ENCODE data around the gene CACNA2D3. TPM values are rescaled to one million over a fixed set of nuclear protein-coding genes. Genes with fewer than 3 reads are reported as not detected.

The CACNA2D3 gene
- total RNA-seq, 4 donors from 2014 or later: 0.83 to 5.0 (median 2.5) TPM

GRCh38 chr3:54182242-54182641, 59.9 kb downstream of the CACNA2D3 start:
- no peaks in the 10 kb centered on the region for H3K9me3 ChIP-seq
- no peak for TF ChIP-seq POLR2A (IDR thresholded peaks at IDR 0.05)
- TF ChIP-seq, protein P1, sequence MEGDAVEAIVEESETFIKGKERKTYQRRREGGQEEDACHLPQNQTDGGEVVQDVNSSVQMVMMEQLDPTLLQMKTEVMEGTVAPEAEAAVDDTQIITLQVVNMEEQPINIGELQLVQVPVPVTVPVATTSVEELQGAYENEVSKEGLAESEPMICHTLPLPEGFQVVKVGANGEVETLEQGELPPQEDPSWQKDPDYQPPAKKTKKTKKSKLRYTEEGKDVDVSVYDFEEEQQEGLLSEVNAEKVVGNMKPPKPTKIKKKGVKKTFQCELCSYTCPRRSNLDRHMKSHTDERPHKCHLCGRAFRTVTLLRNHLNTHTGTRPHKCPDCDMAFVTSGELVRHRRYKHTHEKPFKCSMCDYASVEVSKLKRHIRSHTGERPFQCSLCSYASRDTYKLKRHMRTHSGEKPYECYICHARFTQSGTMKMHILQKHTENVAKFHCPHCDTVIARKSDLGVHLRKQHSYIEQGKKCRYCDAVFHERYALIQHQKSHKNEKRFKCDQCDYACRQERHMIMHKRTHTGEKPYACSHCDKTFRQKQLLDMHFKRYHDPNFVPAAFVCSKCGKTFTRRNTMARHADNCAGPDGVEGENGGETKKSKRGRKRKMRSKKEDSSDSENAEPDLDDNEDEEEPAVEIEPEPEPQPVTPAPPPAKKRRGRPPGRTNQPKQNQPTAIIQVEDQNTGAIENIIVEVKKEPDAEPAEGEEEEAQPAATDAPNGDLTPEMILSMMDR (IDR thresholded peaks at IDR 0.05): no peak
- no peak overlapping the region for H3K4me3 ChIP-seq
- intact Hi-C loops (cut with DNase I; ENCODE audit: low total_unique reads): no loop called here
- no peaks in the 10 kb centered on the region for H3K36me3 ChIP-seq
- DNase-seq: no peak
- no peaks in the 10 kb centered on the region for H3K4me1 ChIP-seq
- no peak overlapping the region for H3K27ac ChIP-seq
- H3K27me3 ChIP-seq: no peaks in the 10 kb centered on the region

DNA sequence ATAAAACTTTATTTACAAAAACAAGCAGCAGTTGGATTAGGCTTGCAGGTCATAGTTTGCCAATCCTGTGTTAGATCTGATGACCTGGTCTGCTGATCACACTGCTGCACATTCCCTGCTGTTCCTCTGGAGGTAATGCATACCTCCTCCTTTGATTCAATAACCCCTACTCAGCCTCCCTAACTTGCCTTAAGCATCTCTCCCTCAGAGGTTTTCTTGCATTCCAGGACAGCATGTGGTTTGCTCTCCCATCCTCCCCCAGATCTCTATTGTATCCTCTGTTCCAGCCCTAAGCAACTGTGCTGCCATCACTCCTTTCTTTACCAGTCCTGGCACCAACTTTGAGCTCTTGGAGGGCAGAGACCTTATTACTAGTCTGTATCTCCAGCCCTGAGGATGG, 63.4 kb downstream of the CACNA2D3 start:
- Histone ChIP-seq H3K4me3 (no peak overlapping the region), H3K27ac (no peak overlapping the region), H3K9me3 (no peaks in the 10 kb centered on the region), H3K4me1 (no peaks in the 10 kb centered on the region), H3K27me3 (no peaks in the 10 kb centered on the region), H3K36me3 (no peaks in the 10 kb centered on the region)
- no peak for TF ChIP-seq POLR2A (IDR thresholded peaks at IDR 0.05)
- TF ChIP-seq, protein P1 (IDR thresholded peaks at IDR 0.05): no peak
- intact Hi-C loops (cut with DNase I; ENCODE audit: low total_unique reads): no loop called here
- DNase-seq: no peak

DNA sequence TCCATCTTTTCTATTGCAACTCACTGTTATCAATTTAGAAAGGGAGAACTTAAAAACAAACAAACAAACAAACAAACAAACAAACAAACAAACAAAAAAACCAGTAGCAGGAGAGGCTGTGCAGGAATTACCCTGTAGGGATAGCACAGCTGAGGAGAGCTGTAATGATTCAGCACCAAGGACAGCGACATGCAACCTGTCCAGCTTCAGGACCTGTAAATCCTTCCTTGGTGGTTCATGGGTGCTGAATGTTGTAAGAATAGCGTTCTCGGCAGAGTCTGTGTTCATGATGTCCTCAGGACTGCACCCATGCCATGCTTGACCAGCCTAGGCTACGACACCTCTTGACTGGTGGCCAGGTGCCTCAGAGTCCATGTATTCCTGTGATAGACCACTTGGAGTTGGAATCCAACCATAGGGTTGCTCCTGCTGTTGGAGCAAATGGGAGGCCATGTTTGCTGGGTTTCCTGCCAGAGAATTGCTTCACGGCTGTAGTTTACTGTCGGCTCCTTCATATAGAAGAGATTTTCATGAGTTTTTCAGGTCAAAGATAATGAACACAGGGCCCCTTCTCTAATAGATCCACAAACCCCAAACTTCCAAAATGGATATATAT, 65.9 kb downstream of the CACNA2D3 start:
- no peak for TF ChIP-seq POLR2A (IDR thresholded peaks at IDR 0.05)
- TF ChIP-seq, protein P1 (IDR thresholded peaks at IDR 0.05): no peak
- Histone ChIP-seq H3K9me3 (no peaks in the 10 kb centered on the region), H3K27ac (no peak overlapping the region), H3K36me3 (no peaks in the 10 kb centered on the region), H3K4me1 (no peaks in the 10 kb centered on the region), H3K4me3 (no peak overlapping the region), H3K27me3 (no peaks in the 10 kb centered on the region)
- intact Hi-C loops (cut with DNase I; ENCODE audit: low total_unique reads): no loop called here
- no peak for DNase-seq

DNA sequence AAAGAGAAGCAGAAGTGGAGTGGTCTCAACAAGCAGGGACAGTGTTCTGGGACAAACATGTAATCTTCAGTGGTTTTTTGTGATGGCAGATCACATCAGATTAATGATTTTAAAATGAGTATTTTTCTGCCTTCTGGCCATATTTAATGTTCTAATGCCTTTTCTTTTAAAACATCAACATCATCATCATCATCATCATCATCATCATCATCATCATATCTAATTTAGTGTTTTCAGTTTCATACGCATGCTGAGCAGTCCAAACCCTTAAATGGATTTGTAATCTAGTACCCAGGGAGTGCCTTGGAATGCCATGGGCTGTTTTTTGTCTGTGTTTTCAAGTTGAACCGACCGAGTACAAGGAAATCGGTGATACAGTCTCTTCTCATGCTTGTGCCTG, 68.9 kb downstream of the CACNA2D3 start:
- no peaks in the 10 kb centered on the region for H3K4me1 ChIP-seq
- H3K27ac ChIP-seq: no peak overlapping the region
- no peak for TF ChIP-seq POLR2A (IDR thresholded peaks at IDR 0.05)
- TF ChIP-seq, protein P1 (IDR thresholded peaks at IDR 0.05): no peak
- H3K36me3 ChIP-seq: no peaks in the 10 kb centered on the region
- H3K27me3 ChIP-seq: no peaks in the 10 kb centered on the region
- H3K4me3 ChIP-seq: no peak overlapping the region
- DNase-seq: no peak
- intact Hi-C loops (cut with DNase I; ENCODE audit: low total_unique reads): no loop called here
- no peaks in the 10 kb centered on the region for H3K9me3 ChIP-seq

DNA sequence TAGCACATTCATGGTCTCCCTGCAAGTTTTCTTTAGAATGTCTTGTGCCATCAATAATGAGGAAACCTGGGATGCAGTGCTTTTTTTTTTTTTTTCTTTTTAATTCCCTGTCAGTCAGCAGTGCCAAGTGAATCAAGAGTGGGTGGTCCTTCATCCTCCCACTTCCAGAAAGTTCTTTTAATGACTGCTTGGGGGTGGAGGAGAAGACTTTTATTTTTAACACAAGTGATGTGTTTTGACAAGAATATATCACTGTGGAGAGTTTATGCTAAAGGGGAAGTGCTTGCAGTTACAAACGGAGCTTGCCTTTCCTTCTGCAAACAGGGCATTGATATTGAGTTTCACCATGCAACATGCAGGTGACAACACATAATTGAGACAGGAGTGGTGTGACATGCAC, 69.7 kb downstream of the CACNA2D3 start:
- no peak for DNase-seq
- intact Hi-C loops (cut with DNase I; ENCODE audit: low total_unique reads): no loop called here

DNA sequence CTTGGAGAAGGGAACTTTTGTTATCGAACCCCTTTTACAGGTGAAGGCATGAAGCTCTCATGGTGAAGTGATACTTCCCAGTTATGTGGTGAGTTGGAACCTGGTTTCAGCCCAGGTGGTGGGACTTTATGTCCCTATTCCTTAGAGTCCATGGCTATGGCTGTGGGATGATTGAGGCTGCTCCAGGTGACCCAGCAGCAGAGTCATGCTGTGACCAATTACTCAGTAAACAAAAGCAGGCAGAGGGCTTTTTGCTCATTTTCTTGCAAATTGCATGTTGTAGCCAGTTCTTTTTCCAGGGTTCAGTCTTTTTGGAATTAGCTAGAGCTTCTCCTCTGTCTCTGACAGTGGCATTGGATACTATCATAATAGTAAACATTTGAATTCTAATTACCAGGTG, 70.7 kb downstream of the CACNA2D3 start:
- no peak for DNase-seq
- no peaks in the 10 kb centered on the region for H3K9me3 ChIP-seq
- H3K36me3 ChIP-seq: no peaks in the 10 kb centered on the region
- intact Hi-C loops (cut with DNase I; ENCODE audit: low total_unique reads): no loop called here
- no peaks in the 10 kb centered on the region for H3K27me3 ChIP-seq
- H3K4me3 ChIP-seq: no peak overlapping the region
- no peaks in the 10 kb centered on the region for H3K4me1 ChIP-seq
- H3K27ac ChIP-seq: no peak overlapping the region
- TF ChIP-seq POLR2A (IDR thresholded peaks at IDR 0.05): no peak
- TF ChIP-seq, protein P1 (IDR thresholded peaks at IDR 0.05): no peak

More for the DNA sequence above, 69.7 kb downstream of the CACNA2D3 start:
- no peaks in the 10 kb centered on the region for H3K4me1 ChIP-seq
- no peaks in the 10 kb centered on the region for H3K27me3 ChIP-seq
- H3K4me3 ChIP-seq: no peak overlapping the region
- H3K9me3 ChIP-seq: no peaks in the 10 kb centered on the region
- TF ChIP-seq POLR2A (IDR thresholded peaks at IDR 0.05): no peak
- H3K27ac ChIP-seq: no peak overlapping the region
- H3K36me3 ChIP-seq: no peaks in the 10 kb centered on the region

Measured in uterus (tissue), 4 donors.